Testis (tissue), 2 donors: Measurements from ENCODE around the gene NFKB1.

ENCODE experiments used
- CTCF ChIP-seq, 3 experiments: fragments of 450-650 bp in 2 of 3; fragments of 200-600 bp in 1 of 3; sonication (generic) in 1 of 3; IDR thresholded peaks; one replicate each; pipeline ENCODE4 v1.5.1; 2016 to 2019; ENCODE audit warnings: antibody characterized with exemption in 3 of 3, mild to moderate bottlenecking in 2 of 3, moderate library complexity in 1 of 3
- POLR2A ChIP-seq: fragments of 450-650 bp; IDR thresholded peaks from one replicate; pipeline ENCODE4 v1.6.1; 2017; ENCODE audit warnings: antibody characterized with exemption, mild to moderate bottlenecking, moderate library complexity

GRCh38 chr4:102560571-102561341, 59.6 kb downstream of the NFKB1 start:
- TF ChIP-seq CTCF (IDR thresholded peaks at IDR 0.05), result no peak
- no peak for TF ChIP-seq POLR2A
